WTC11 (cell line): ENCODE data around the gene TNFAIP8L1. TPM values are rescaled to one million over a fixed set of nuclear protein-coding genes. Genes with fewer than 3 reads are reported as not detected.

Experiments
- ATAC-seq: fragments of 200-7000 bp; cut with Tn5 transposase; 2 replicates; pipeline ENCODE4 v1.10.0; 2021; ENCODE audit warnings: mild to moderate bottlenecking, moderate library complexity
- CTCF ChIA-PET: fragments of 300-600 bp; sonication (Branson Sonifier 250); formaldehyde crosslinking; loops from one replicate; lab custom pipeline; 2021; ENCODE audit warnings: antibody characterized with exemption; lab: Charles Lee
- POLR2A ChIA-PET: fragments of 350-600 bp; sonication (Branson Sonifier 250); formaldehyde crosslinking; loops from one replicate; lab custom pipeline; 2021; ENCODE audit warnings: antibody characterized with exemption; lab: Charles Lee
- DNase-seq: peaks from one replicate; pipeline ENCODE4 v3.0.0; 2021; ENCODE audit warnings: low spot score
- H3K27ac Mint-ChIP-seq: 2 replicates; pipeline ENCODE4 v1.8.0; 2021; ENCODE audit warnings: mixed read lengths
- H3K27me3 Mint-ChIP-seq: 2 replicates; pipeline ENCODE4 v1.8.0; 2021; ENCODE audit warnings: low read depth, mild to moderate bottlenecking, moderate library complexity, mixed read lengths
- H3K36me3 Mint-ChIP-seq: 2 replicates; pipeline ENCODE4 v1.8.0; 2021; ENCODE audit warnings: mixed read lengths
- H3K4me1 Mint-ChIP-seq: 2 replicates; pipeline ENCODE4 v1.8.0; 2022; ENCODE audit warnings: mixed read lengths
- H3K4me3 Mint-ChIP-seq: 2 replicates; pipeline ENCODE4 v1.8.0; 2021; ENCODE audit warnings: mild to moderate bottlenecking, moderate library complexity, mixed read lengths
- H3K9me3 Mint-ChIP-seq: 2 replicates; pipeline ENCODE4 v1.8.0; 2021; ENCODE audit warnings: mixed read lengths
- ELF4 ChIP-seq: sonication (generic); formaldehyde crosslinking; IDR thresholded peaks from 2 replicates; pipeline ENCODE4 v1.8.1; 2022; ENCODE audit warnings: low read depth, mild to moderate bottlenecking, moderate library complexity, missing genetic modification reagents
- ESRRA ChIP-seq: sonication (generic); formaldehyde crosslinking; IDR thresholded peaks from 2 replicates; pipeline ENCODE4 v1.8.1; 2022; ENCODE audit warnings: mild to moderate bottlenecking, missing genetic modification reagents, borderline replicate concordance
- FOXJ3 ChIP-seq: sonication (generic); formaldehyde crosslinking; IDR thresholded peaks from 2 replicates; pipeline ENCODE4 v1.9.0; 2021; ENCODE audit warnings: missing genetic modification reagents, mild to moderate bottlenecking, borderline replicate concordance
- FOXK1 ChIP-seq: sonication (generic); formaldehyde crosslinking; IDR thresholded peaks from 2 replicates; pipeline ENCODE4 v1.8.0; 2022; ENCODE audit warnings: mild to moderate bottlenecking, moderate library complexity, missing genetic modification reagents
- KAT7 ChIP-seq: sonication (generic); formaldehyde crosslinking; IDR thresholded peaks from 2 replicates; pipeline ENCODE4 v1.8.1; 2023; ENCODE audit warnings: missing genetic modification reagents, mild to moderate bottlenecking, borderline replicate concordance
- NR1H2 ChIP-seq: sonication (generic); formaldehyde crosslinking; IDR thresholded peaks from 2 replicates; pipeline ENCODE4 v1.9.0; 2021; ENCODE audit warnings: mild to moderate bottlenecking, moderate library complexity, missing genetic modification reagents
- NR2C2 ChIP-seq: sonication (generic); formaldehyde crosslinking; IDR thresholded peaks from 2 replicates; pipeline ENCODE4 v1.8.0; 2022; ENCODE audit warnings: mild to moderate bottlenecking, missing genetic modification reagents
- PRRX2 ChIP-seq: fragments of 250-450 bp; sonication (Bioruptor Pico); IDR thresholded peaks from 2 replicates; pipeline ENCODE4 v1.8.0; 2021; ENCODE audit warnings: mild to moderate bottlenecking
- SMAD4 ChIP-seq: sonication (generic); formaldehyde crosslinking; IDR thresholded peaks from 2 replicates; pipeline ENCODE4 v1.8.0; 2022; ENCODE audit warnings: mild to moderate bottlenecking, missing genetic modification reagents
- TEAD1 ChIP-seq: sonication (generic); formaldehyde crosslinking; IDR thresholded peaks from 2 replicates; pipeline ENCODE4 v1.8.0; 2022; ENCODE audit warnings: mild to moderate bottlenecking, missing genetic modification reagents
- TP53 ChIP-seq: sonication (generic); formaldehyde crosslinking; IDR thresholded peaks from 2 replicates; pipeline ENCODE4 v1.8.1; 2023; ENCODE audit warnings: mild to moderate bottlenecking, missing genetic modification reagents
- total RNA-seq: library from RNA; stranded (reverse); gene quantifications from 3 replicates; pipeline ENCODE4 v1.2.3, GENCODE V29; 2021
- TF ChIP-seq, protein P1 (sequence below): sonication (generic); formaldehyde crosslinking; IDR thresholded peaks from 2 replicates; pipeline ENCODE4 v1.8.1; 2022; ENCODE audit warnings: mild to moderate bottlenecking, moderate library complexity, missing genetic modification reagents
- TF ChIP-seq, protein P2 (sequence below): sonication (generic); formaldehyde crosslinking; IDR thresholded peaks from 2 replicates; pipeline ENCODE4 v1.8.1; 2023; ENCODE audit warnings: mild to moderate bottlenecking, missing genetic modification reagents, borderline replicate concordance
- TF ChIP-seq, protein P3 (sequence below): sonication (generic); formaldehyde crosslinking; conservative IDR thresholded peaks from 2 replicates; pipeline ENCODE4 v1.8.1; 2023; ENCODE audit warnings: mild to moderate bottlenecking, low read depth, missing genetic modification reagents, moderate library complexity
- TF ChIP-seq, protein P4 (sequence below): fragments of 250-450 bp; sonication (Bioruptor Pico); IDR thresholded peaks from 2 replicates; pipeline ENCODE4 v2.1.2; 2022; ENCODE audit warnings: mild to moderate bottlenecking, moderate library complexity
- TF ChIP-seq, protein P5 (sequence below): sonication (generic); formaldehyde crosslinking; conservative IDR thresholded peaks from 2 replicates; pipeline ENCODE4 v1.8.1; 2022; ENCODE audit warnings: mild to moderate bottlenecking, missing genetic modification reagents
- TF ChIP-seq, protein P6 (sequence below): sonication (generic); formaldehyde crosslinking; IDR thresholded peaks from 2 replicates; pipeline ENCODE4 v1.8.1; 2023; ENCODE audit warnings: mild to moderate bottlenecking, missing genetic modification reagents, moderate library complexity
- TF ChIP-seq, protein P7 (sequence below): sonication (generic); formaldehyde crosslinking; IDR thresholded peaks from 2 replicates; pipeline ENCODE4 v1.8.0; 2022; ENCODE audit warnings: mild to moderate bottlenecking, missing genetic modification reagents

The TNFAIP8L1 gene
- total RNA-seq, 1 experiment from 2014 or later = 8.7 TPM

DNA sequence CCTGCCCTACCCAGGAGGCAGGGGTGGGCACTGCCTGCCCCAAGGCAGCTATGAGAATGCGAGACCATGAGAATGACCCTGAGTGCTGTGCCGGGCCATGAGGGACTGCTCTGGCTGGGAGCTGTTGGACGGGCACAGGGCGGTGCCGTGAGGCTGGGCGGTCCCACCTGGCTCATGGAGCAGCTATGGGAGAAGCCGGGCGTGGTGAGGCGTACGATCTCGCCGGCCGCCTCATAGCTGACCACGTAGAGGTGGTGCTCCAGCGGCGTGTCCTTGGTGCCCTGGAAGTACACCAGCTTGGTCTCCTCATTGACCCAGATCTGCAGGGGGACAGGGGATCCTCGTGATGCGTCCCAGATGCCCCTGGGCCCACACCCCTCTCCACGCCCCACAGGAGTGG, 50.1 kb downstream of the TNFAIP8L1 start (continued):
- TF ChIP-seq, protein P1, sequence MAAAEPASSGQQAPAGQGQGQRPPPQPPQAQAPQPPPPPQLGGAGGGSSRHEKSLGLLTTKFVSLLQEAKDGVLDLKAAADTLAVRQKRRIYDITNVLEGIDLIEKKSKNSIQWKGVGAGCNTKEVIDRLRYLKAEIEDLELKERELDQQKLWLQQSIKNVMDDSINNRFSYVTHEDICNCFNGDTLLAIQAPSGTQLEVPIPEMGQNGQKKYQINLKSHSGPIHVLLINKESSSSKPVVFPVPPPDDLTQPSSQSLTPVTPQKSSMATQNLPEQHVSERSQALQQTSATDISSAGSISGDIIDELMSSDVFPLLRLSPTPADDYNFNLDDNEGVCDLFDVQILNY (CRISPR knock-in tag) = no peak
- TF ChIP-seq, protein P2, sequence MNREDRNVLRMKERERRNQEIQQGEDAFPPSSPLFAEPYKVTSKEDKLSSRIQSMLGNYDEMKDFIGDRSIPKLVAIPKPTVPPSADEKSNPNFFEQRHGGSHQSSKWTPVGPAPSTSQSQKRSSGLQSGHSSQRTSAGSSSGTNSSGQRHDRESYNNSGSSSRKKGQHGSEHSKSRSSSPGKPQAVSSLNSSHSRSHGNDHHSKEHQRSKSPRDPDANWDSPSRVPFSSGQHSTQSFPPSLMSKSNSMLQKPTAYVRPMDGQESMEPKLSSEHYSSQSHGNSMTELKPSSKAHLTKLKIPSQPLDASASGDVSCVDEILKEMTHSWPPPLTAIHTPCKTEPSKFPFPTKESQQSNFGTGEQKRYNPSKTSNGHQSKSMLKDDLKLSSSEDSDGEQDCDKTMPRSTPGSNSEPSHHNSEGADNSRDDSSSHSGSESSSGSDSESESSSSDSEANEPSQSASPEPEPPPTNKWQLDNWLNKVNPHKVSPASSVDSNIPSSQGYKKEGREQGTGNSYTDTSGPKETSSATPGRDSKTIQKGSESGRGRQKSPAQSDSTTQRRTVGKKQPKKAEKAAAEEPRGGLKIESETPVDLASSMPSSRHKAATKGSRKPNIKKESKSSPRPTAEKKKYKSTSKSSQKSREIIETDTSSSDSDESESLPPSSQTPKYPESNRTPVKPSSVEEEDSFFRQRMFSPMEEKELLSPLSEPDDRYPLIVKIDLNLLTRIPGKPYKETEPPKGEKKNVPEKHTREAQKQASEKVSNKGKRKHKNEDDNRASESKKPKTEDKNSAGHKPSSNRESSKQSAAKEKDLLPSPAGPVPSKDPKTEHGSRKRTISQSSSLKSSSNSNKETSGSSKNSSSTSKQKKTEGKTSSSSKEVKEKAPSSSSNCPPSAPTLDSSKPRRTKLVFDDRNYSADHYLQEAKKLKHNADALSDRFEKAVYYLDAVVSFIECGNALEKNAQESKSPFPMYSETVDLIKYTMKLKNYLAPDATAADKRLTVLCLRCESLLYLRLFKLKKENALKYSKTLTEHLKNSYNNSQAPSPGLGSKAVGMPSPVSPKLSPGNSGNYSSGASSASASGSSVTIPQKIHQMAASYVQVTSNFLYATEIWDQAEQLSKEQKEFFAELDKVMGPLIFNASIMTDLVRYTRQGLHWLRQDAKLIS (CRISPR knock-in tag) = no peak
- TF ChIP-seq, protein P3, sequence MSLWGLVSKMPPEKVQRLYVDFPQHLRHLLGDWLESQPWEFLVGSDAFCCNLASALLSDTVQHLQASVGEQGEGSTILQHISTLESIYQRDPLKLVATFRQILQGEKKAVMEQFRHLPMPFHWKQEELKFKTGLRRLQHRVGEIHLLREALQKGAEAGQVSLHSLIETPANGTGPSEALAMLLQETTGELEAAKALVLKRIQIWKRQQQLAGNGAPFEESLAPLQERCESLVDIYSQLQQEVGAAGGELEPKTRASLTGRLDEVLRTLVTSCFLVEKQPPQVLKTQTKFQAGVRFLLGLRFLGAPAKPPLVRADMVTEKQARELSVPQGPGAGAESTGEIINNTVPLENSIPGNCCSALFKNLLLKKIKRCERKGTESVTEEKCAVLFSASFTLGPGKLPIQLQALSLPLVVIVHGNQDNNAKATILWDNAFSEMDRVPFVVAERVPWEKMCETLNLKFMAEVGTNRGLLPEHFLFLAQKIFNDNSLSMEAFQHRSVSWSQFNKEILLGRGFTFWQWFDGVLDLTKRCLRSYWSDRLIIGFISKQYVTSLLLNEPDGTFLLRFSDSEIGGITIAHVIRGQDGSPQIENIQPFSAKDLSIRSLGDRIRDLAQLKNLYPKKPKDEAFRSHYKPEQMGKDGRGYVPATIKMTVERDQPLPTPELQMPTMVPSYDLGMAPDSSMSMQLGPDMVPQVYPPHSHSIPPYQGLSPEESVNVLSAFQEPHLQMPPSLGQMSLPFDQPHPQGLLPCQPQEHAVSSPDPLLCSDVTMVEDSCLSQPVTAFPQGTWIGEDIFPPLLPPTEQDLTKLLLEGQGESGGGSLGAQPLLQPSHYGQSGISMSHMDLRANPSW = no peak
- TF ChIP-seq NR2C2 (CRISPR knock-in tag) = no peak
- TF ChIP-seq SMAD4 = no peak
- no peak for TF ChIP-seq KAT7
- TF ChIP-seq FOXK1 = no peak
- no peak for TF ChIP-seq TP53 (CRISPR knock-in tag)
- TF ChIP-seq FOXJ3 = no peak
- TF ChIP-seq TEAD1 (CRISPR knock-in tag) = no peak
- TF ChIP-seq, all 79 proteins: peak for 0

DNA sequence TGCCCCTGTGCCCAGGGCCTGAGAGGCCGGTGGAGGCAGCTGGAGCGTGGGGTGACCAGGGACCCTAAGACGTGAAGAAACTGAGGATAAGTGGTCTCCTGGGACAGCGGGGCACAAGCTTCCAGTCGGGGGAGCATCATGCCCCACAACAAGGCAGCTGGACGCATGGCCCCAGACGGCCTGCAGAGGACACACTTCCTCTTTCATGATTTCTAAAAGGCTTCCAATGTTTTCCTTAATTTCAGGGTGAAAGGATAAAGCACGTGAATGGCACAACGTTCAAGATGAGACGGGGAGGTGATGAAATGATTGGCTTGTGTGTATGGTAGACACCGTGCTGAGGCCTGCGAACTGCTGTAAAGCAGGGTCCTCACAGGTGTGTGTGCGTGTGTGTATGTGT, 51.0 kb downstream of the TNFAIP8L1 start:
- CTCF ChIA-PET = interaction anchor here (1.3 to 1.7 kb wide), 3 partner anchors 10 to 167 kb away, joined by 3 to 5 read pairs (median 3); no protein-coding TSS in a partner anchor
- peaks cover 30% of the 10 kb centered on the region for H3K36me3 Mint-ChIP-seq
- no peak for ATAC-seq

DNA sequence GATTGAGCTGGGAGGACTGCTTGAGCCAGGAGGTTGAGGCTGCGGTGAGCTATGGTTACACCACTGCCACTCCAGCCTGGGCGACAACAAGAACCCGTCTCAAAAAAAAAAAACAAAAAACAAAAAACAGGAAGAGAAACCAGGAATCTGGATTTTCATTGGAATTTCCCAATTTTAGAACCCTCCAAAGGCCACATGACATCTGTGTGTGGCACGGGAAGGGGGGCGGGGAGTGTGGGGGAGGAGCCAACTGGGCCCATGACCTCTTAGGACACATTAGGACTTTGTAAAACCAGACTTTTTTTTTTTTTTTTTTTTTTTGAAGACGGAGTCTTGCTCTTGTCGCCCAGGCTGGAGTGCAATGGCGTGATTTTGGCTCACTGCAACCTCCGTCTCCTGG, 52.1 kb downstream of the TNFAIP8L1 start:
- TF ChIP-seq, protein P4, sequence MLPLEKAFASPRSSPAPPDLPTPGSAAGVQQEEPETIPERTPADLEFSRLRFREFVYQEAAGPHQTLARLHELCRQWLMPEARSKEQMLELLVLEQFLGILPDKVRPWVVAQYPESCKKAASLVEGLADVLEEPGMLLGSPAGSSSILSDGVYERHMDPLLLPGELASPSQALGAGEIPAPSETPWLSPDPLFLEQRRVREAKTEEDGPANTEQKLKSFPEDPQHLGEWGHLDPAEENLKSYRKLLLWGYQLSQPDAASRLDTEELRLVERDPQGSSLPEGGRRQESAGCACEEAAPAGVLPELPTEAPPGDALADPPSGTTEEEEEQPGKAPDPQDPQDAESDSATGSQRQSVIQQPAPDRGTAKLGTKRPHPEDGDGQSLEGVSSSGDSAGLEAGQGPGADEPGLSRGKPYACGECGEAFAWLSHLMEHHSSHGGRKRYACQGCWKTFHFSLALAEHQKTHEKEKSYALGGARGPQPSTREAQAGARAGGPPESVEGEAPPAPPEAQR (CRISPR knock-in tag) = no peak
- TF ChIP-seq PRRX2 (CRISPR knock-in tag) (no peak), NR1H2 (CRISPR knock-in tag) (no peak), ESRRA (CRISPR knock-in tag) (no peak), FOXJ3 (no peak)
- TF ChIP-seq, protein P3 = no peak
- TF ChIP-seq, protein P5, sequence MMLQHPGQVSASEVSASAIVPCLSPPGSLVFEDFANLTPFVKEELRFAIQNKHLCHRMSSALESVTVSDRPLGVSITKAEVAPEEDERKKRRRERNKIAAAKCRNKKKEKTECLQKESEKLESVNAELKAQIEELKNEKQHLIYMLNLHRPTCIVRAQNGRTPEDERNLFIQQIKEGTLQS (CRISPR knock-in tag) = no peak
- TF ChIP-seq, protein P6, sequence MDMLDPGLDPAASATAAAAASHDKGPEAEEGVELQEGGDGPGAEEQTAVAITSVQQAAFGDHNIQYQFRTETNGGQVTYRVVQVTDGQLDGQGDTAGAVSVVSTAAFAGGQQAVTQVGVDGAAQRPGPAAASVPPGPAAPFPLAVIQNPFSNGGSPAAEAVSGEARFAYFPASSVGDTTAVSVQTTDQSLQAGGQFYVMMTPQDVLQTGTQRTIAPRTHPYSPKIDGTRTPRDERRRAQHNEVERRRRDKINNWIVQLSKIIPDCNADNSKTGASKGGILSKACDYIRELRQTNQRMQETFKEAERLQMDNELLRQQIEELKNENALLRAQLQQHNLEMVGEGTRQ (CRISPR knock-in tag) = no peak
- TF ChIP-seq, protein P7, sequence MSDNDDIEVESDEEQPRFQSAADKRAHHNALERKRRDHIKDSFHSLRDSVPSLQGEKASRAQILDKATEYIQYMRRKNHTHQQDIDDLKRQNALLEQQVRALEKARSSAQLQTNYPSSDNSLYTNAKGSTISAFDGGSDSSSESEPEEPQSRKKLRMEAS (CRISPR knock-in tag) = no peak
- no peak for DNase-seq
- no peak for ATAC-seq
- ChIA-PET POLR2A (no interaction called here), CTCF (no interaction called here)
- Mint-ChIP-seq H3K4me3 (no peak overlapping the region), H3K36me3 (peaks cover 30% of the 10 kb centered on the region), H3K9me3 (no peaks in the 10 kb centered on the region), H3K27me3 (no peaks in the 10 kb centered on the region), H3K27ac (no peak overlapping the region), H3K4me1 (no peaks in the 10 kb centered on the region)

More for the DNA sequence above, 51.0 kb downstream of the TNFAIP8L1 start:
- H3K9me3 Mint-ChIP-seq = no peaks in the 10 kb centered on the region
- DNase-seq = no peak
- POLR2A ChIA-PET = no interaction called here
- no peak for TF ChIP-seq ELF4 (CRISPR knock-in tag)
- H3K4me3 Mint-ChIP-seq = no peak overlapping the region
- H3K27ac Mint-ChIP-seq = peak overlapping the region; percentile 53; the same call in 1 of the 2 replicates
- H3K27me3 Mint-ChIP-seq = no peaks in the 10 kb centered on the region
- no peaks in the 10 kb centered on the region for H3K4me1 Mint-ChIP-seq
